Skeletal muscle tissue (tissue), 4 donors: ENCODE results near the gene DHX16. TPM values are rescaled to one million over a fixed set of nuclear protein-coding genes. Genes with fewer than 3 reads are reported as not detected.
"Not testable (repeated sequence)": the region's sequence is repeated elsewhere in the genome, so short reads cannot be mapped to it uniquely, and the experiment has no call there.

Source experiments
- H3K27ac ChIP-seq: one replicate; pipeline ENCODE4 v1.7.0; 2013; ENCODE audit warnings: mild to moderate bottlenecking, low read depth, low read length, inconsistent platforms
- H3K27me3 ChIP-seq, 3 donors: one replicate each; pipeline ENCODE4 v1.7.0; 2013; ENCODE audit warnings: low read length in 3 of 3; ENCODE audit not compliant: control insufficient read depth in 3 of 3, insufficient read depth in 3 of 3
- H3K36me3 ChIP-seq, 3 donors: one replicate each; pipeline ENCODE4 v1.7.0; 2013; ENCODE audit warnings: low read length in 3 of 3; ENCODE audit not compliant: control insufficient read depth in 3 of 3, insufficient read depth in 3 of 3
- H3K4me1 ChIP-seq, 3 donors: one replicate each; pipeline ENCODE4 v1.7.0; 2013; ENCODE audit warnings: low read length in 3 of 3, mild to moderate bottlenecking in 3 of 3; ENCODE audit not compliant: control insufficient read depth in 3 of 3, insufficient read depth in 3 of 3
- H3K4me3 ChIP-seq, 3 donors: one replicate each; pipeline ENCODE4 v1.7.0; 2013; ENCODE audit warnings: low read length in 3 of 3
- H3K9ac ChIP-seq, 3 donors: one replicate each; pipeline ENCODE4 v1.7.0; 2013; ENCODE audit warnings: low read length in 3 of 3, mild to moderate bottlenecking in 3 of 3, moderate library complexity in 2 of 3, low read depth in 1 of 3
- H3K9me3 ChIP-seq, 3 donors: one replicate each; pipeline ENCODE4 v1.7.0; 2013; ENCODE audit warnings: low read length in 3 of 3; ENCODE audit not compliant: control insufficient read depth in 3 of 3
- total RNA-seq: library from RNA; depleted of rRNA; stranded (reverse); fragments of >200 nt; gene quantifications from one replicate; pipeline ENCODE4 v1.2.3, GENCODE V29; 2014
- donor health status: Osteomylitis.

Gene DHX16
- 23.0 TPM for total RNA-seq

DNA sequence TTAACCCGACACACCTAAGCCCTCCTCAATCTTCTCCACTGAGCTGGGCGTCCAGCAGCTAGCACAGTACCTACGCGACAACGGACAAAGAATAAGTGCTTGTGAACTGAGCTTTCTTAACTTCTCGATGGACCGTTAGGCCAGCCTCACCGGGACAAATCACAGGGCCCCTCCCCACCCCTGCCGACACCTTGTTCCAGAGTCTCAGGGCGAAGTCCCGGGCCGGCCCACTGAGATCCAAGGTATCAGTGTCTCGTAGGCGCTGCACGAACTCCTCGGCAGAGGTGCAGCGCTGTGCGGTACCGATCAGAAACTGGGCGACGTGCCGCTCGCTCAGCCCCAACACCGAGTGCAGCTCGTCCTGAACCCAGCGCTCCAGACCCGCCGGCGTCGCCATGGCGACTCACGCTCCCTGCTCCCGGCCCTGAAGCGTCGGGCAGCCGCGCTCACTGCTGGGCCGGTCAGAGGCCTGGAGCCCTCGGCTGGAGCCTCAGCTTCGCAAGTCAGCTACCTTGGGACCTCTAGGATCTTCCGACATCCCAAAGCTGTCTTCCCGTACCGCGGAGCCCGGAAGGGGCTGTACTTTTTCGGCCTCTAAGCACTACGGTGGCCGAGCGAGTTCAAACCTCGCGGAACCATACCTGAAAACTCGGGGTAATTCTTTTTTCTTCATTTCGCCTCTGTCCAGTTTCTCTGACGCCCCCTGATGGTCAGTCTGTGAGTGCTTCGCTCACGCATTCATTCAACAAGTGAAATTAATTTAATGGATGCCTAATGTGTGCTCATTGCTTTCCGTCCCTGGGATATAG, at the start of gene DHX16:
DHX16 (minus strand) TSS at position 562 of the 809 bp plus-strand sequence; CDS start at position 397, 165 bp downstream.
- Histone ChIP-seq H3K9me3 (no peaks in the 10 kb centered on the region), H3K36me3 (peaks cover 27 to 38% (median 37%) of the 10 kb centered on the region in 3 donors), H3K27ac (peak within 1 kb of the TSS; percentile 70), H3K4me1 (peaks cover 9 to 25% (median 12%) of the 10 kb centered on the region in 3 donors), H3K9ac (peak within 1 kb of the TSS; percentile 88 to 92 (median 90)), H3K27me3 (no peaks in the 10 kb centered on the region), H3K4me3 (peak within 1 kb of the TSS; percentile 96 to 99 (median 97))

DNA sequence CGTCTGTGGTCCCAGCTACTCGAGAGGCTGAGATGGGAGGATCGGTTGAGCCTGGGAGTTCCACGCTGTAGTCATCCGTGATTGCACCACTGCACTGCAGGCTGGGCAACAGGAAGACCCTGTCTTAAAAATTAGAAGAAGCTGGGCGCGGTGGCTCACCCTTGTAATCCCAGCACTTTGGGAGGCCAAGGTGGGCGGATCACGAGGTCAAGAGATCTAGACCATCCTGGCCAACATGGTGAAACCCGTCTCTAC, 49.1 kb upstream of the DHX16 start:
- Histone ChIP-seq H3K36me3 (peaks cover 25 to 35% (median 33%) of the 10 kb centered on the region in 3 donors), H3K4me1 (peaks cover 28 to 42% (median 30%) of the 10 kb centered on the region in 3 donors), H3K9ac (peak overlapping the region in 2 of 3 donors; percentile 79 to 85), H3K4me3 (peak overlapping the region; percentile 71 to 81 (median 74)), H3K27ac (peak overlapping the region; percentile 95)
- not testable (repeated sequence) for H3K27me3 ChIP-seq, H3K9me3 ChIP-seq

DNA sequence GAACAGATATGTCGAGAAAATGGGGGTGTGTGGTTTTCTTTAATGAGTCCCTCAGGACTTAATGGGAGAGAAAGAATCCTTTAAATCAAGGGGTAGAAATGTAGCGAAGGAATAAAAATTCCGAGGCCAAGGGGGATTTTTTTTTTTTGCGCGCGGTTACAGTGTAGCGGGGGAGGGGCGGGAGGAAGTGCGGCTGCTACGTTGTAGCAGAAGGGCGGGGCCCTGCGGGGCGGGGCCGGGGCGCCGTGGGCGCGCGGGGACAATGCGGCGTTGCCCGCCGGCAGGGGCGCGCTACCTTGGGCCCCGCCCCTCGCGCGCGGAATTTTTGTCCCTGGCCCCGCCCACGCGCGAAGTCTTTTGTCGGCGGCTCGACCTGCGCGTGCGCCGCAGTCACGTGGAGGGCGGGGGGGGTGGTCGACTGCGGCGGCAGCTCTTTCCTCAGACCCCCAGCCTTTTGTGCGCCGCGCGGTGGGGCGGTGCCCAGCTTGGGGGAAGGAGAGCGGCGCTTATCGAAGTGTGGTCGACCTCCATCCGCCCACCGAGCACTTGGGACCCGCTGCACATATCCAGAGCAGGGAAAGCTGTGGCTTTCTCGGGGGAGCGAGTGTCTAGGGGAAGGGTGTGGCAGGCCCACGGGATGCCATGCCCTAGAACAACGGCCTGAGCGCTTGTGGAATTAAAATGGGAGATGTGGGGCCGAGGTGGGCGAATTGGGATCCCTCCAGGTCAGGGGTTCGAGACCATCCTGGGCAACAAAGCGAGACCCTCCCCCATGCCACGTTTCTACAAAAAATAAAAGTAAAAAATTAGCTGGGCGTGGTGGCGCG, 48.6 kb upstream of the DHX16 start:
- peaks cover 30 to 47% (median 34%) of the 10 kb centered on the region in 3 donors for H3K4me1 ChIP-seq
- peaks cover 25 to 34% (median 33%) of the 10 kb centered on the region in 3 donors for H3K36me3 ChIP-seq
- H3K9me3 ChIP-seq, result no peaks in the 10 kb centered on the region
- peak overlapping the region; percentile 76 to 98 (median 81) for H3K4me3 ChIP-seq
- H3K27ac ChIP-seq, result peak overlapping the region; percentile 95
- H3K9ac ChIP-seq, result peak overlapping the region; percentile 91 to 93 (median 92)
- H3K27me3 ChIP-seq, result no peaks in the 10 kb centered on the region

DNA sequence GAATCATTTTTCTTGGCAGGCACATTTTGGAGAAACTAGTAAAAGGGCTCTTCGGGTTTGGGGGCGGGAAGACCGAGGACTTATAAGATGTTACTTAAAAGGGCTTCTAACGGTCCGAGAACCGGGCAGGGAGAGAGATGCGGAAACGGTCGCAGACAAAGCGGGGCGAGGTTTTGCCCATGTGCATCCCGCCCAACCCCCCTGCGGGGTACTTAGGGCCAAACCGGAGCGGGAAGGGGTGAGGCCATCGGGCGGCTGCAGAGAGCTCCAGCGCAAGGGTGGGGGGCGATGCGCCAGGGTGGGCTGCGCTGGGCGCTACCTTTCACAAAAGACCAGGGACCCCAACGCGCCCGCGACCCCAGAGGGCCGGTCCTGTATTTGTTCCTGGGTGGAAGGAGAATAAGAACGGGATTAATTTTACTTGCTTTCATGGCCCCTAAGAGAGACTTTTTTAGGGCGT, 48.0 kb upstream of the DHX16 start:
- Histone ChIP-seq H3K4me1 (peaks cover 30 to 46% (median 35%) of the 10 kb centered on the region in 3 donors), H3K9ac (peak overlapping the region; percentile 91 to 93 (median 92)), H3K9me3 (no peaks in the 10 kb centered on the region), H3K36me3 (peaks cover 22 to 30% (median 30%) of the 10 kb centered on the region in 3 donors), H3K4me3 (peak overlapping the region; percentile 76 to 98 (median 81)), H3K27ac (peak overlapping the region; percentile 95), H3K27me3 (no peaks in the 10 kb centered on the region)

DNA sequence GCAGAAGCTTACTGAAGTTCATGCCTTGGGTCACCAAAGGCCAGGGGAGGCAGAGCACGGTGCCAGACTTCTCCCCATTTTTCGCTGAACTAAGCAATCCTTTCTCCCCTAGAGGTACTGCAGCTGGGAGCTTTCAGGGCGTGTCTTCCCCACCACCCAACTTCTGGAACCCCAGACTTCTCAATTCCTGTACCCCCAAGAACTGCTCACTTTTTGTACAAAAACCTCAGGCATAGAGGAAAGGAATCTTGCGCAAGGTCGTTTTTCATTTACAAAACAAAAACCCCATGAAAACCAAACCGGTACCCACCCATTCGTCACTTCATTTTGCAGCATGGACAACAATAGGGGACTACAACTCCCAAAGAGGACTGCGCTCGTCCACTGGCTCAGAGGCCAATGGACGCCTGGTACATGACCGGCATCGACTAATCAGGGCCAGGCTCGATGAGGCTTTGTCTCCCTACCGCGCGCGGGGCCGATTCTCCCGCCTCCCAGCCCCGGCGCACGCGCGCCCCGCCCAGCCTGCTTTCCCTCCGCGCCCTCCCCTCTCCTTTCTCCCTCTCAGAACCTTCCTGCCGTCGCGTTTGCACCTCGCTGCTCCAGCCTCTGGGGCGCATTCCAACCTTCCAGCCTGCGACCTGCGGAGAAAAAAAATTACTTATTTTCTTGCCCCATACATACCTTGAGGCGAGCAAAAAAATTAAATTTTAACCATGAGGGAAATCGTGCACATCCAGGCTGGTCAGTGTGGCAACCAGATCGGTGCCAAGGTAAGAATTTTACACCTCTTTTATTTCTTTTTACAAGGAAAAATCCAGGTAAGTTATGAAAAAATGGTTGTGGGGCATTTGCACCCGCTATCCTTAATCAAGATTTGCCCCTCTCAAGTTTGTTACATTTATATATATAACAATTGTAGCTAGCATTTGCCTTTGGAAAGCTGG, 47.3 kb upstream of the DHX16 start, which contains the start of gene TUBB:
TUBB (plus strand) TSS at position 562 of the 947 bp plus-strand sequence; CDS start at position 717, 155 bp downstream.
- peak within 1 kb of the TSS; percentile 91 to 93 (median 92) for H3K9ac ChIP-seq
- H3K36me3 ChIP-seq, result peaks cover 20 to 26% (median 24%) of the 10 kb centered on the region in 3 donors
- no peaks in the 10 kb centered on the region for H3K27me3 ChIP-seq
- H3K9me3 ChIP-seq, result no peaks in the 10 kb centered on the region
- H3K27ac ChIP-seq, result peak within 1 kb of the TSS; percentile 96
- peak within 1 kb of the TSS; percentile 76 to 98 (median 81) for H3K4me3 ChIP-seq
- peaks cover 28 to 43% (median 35%) of the 10 kb centered on the region in 3 donors for H3K4me1 ChIP-seq

DNA sequence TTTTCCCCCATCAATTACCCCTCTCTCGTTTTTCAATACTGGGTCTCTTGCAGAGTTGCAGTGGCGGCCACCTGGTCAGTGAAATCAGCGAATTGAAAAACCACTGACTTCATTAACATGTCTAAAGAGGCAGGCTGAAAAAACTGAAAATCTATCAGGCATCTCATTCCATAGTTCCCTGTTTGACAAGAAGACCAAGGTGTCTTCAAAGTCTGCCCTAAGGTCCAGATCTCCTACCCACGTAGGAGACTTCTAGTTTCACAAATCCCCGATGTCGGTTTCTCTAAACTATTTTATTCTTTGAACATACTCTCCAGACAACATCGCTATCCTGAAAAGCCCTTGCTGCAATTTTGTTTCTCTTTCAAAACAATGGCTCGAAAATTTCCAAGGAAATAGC, 46.5 kb upstream of the DHX16 start:
- Histone ChIP-seq H3K9ac (peak overlapping the region; percentile 78 to 93 (median 92)), H3K27me3 (no peaks in the 10 kb centered on the region), H3K4me1 (peaks cover 26 to 37% (median 35%) of the 10 kb centered on the region in 3 donors), H3K4me3 (peak overlapping the region; percentile 76 to 98 (median 78)), H3K27ac (peak overlapping the region; percentile 96), H3K36me3 (peaks cover 22 to 25% (median 24%) of the 10 kb centered on the region in 3 donors), H3K9me3 (no peaks in the 10 kb centered on the region)

DNA sequence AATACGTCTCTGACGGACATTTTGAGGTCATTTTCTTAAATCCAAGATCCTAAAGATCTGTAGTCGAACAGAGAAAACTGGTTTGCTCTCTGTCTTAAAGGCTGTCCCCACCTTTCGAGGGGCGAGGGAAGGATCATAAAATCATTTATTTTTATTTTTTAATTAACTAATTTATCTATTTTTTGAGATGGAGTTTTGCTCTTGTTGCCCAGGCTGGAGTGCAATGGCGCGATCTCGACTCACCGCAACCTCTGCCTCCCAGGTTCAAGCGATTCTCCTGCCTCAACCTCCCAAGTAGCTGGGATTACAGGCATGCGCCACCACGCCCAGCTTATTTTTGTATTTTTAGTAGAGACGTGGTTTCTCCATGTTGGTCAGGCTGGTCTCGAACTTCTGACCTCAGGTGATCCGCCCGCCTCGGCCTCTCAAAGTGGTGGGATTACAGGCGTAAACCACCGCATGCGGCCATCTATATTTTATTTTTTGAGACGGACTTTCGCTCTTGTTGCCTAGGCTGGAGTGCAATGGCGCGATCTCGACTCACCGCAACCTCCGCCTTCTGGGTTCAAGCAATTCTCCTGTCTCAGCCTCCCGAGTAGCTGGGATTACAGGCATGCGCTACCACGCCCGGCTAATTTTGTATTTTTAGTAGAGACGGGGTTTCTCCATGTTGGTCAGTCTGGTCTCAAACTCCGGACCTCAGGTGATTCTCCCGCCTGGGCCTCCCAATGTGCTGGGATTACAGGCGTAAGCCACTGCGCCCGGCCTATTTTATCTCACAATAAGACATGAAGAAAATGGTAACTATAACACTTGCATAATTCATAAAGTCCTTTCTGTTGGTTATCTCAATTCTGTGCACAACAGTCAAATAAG, 45.3 kb upstream of the DHX16 start:
- H3K9me3 ChIP-seq, H3K27me3 ChIP-seq: not testable (repeated sequence)
- H3K9ac ChIP-seq, result peak overlapping the region; percentile 76 to 83 (median 77)
- H3K36me3 ChIP-seq, result peaks cover 20 to 24% (median 24%) of the 10 kb centered on the region in 3 donors
- peak overlapping the region; percentile 71 to 93 (median 87) for H3K4me3 ChIP-seq
- peaks cover 20 to 29% (median 27%) of the 10 kb centered on the region in 3 donors for H3K4me1 ChIP-seq
- H3K27ac ChIP-seq, result peak overlapping the region; percentile 96

DNA sequence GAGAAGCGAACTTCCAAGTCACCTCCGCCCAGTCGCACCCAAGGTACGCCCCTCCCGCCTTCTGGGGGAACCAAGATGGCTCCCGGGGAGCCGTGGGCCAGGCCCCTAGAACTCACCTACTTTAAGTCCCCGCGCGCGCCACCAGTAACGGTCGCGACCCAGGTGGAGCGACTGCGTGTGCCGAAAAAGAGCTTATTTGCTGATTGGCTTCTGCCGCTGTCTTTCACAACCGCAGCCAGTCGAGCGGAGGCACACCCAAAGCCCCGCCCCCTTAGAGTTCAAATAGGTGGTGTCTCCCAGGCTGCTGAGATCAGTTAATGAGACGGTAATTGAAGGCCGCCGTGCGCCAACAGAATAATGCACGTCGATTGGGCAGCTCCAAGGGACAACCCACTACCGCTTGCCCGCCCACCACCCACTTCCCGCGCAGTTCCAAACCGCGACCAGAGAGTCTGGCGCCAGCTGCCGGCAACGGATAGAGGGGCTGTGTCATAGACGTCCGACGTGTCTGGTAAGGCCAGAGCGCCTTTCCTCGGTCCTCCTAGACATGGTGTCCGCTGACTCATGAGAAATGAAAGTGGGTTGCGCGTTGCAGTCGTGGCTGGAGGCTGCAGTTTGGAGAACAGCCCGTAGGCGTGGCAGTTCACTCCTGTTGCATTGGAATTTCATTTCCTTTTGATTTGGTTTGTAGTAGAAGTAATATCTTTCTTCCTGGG, 44.5 kb upstream of the DHX16 start, which contains the start of gene MDC1:
MDC1 (minus strand) TSS at position 153 of the 716 bp plus-strand sequence. CDS start 2,106 bp downstream, outside the sequence.
- Histone ChIP-seq H3K27ac (peak within 1 kb of the TSS; percentile 96), H3K4me1 (peaks cover 14 to 22% (median 19%) of the 10 kb centered on the region in 3 donors), H3K9ac (peak within 1 kb of the TSS; percentile 83 to 90 (median 87)), H3K9me3 (no peaks in the 10 kb centered on the region), H3K36me3 (peaks cover 23 to 28% (median 24%) of the 10 kb centered on the region in 3 donors), H3K4me3 (peak within 1 kb of the TSS; percentile 88 to 93 (median 90)), H3K27me3 (no peaks in the 10 kb centered on the region)
